ENCODE results near the gene BEX2.

BEX2 gene

DNA sequence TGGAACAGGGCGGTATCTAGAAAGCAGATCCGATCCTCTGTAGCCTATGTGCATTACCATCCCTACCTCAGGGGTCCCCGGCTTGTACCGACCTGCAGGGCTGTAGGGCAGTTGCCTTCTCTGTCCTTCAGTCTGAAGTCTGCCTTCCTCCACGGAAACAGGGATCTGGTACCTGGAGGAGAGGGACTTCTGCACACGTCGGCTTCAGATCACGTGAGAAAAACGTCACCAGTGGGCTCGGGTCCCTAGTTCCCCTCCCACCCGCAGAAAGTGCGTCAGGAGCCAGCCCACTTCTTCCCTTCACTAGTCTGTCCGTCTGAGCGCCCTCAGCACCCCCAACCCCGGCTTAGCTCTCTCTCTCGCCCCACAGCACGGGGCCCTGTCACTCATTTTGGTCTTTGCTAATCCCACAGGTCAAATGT is 34.2 kb downstream of the BEX2 start, which contains the start of gene TCEAL5:
TSS of gene TCEAL5 (minus strand) at position 170 of the 422 bp plus-strand sequence. CDS start 2,187 bp downstream, outside the sequence.
- H3K4me3 ChIP-seq (ENCODE audit: low read length) = no peak within 1 kb of the TSS
- DNase-seq (ENCODE audit: low read depth, low spot score) = no peak

GRCh38 chrX:103275947-103276567 is 34.7 kb downstream of the BEX2 start:
- DNase-seq (ENCODE audit: low read depth, low spot score) = no peak
- H3K4me3 ChIP-seq (ENCODE audit: low read length) = no peak overlapping the region

DNA sequence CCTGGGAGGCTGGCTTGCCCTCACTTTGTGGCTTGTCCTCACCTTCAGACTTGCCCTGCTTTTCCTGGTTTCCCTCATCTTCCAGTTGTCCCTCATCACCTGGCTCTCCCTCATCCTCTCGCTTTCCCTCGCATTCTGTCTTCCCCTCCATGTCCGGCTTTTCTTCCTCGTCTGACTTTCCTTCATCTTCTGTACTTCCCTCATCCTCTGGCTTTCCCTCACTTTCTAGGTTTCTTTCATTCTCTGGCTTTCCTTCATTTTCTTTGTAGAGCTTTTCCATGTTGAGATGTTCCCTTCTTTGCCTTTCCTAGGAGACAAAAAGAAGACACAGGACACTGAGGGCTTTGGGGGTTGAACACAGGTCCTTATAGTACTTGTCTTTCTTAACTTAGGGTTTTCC is 36.5 kb downstream of the BEX2 start:
- no peak overlapping the region for H3K4me3 ChIP-seq (ENCODE audit: low read length)
- no peak for DNase-seq (ENCODE audit: low read depth, low spot score)
